ENCODE results near the gene KPNB1. TPM values are rescaled to one million over a fixed set of nuclear protein-coding genes. Genes with fewer than 3 reads are reported as not detected.

KPNB1 gene
- total RNA-seq, 1 donor from 2014 or later = 350 TPM

DNA sequence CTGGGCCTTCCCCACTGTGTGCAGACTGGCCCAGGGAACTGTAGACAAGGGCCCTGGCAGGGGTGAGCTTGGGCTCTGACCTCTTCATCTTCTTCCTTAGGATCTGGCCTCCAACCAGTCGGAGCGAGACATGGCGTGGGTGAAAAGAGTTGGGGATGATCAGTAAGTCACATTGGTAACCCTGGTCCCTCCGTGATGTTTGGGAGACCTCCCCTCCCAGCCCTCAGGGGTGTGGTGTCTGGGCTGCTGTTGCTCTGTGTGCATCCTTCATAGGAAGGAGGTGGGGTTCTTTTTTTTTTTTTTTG lies 49.8 kb downstream of the KPNB1 start:
- Mint-ChIP-seq H3K27ac (ENCODE audit: unreplicated experiment) (no peak overlapping the region), H3K4me3 (ENCODE audit: unreplicated experiment) (no peak overlapping the region), H3K9me3 (ENCODE audit: unreplicated experiment) (peaks cover 4% of the 10 kb centered on the region), H3K36me3 (ENCODE audit: unreplicated experiment) (no peaks in the 10 kb centered on the region), H3K4me1 (ENCODE audit: low read depth, unreplicated experiment) (peaks cover 9% of the 10 kb centered on the region), H3K27me3 (ENCODE audit: unreplicated experiment) (peaks cover 5% of the 10 kb centered on the region)
- DNase-seq = no peak
- TF ChIP-seq, protein P1, sequence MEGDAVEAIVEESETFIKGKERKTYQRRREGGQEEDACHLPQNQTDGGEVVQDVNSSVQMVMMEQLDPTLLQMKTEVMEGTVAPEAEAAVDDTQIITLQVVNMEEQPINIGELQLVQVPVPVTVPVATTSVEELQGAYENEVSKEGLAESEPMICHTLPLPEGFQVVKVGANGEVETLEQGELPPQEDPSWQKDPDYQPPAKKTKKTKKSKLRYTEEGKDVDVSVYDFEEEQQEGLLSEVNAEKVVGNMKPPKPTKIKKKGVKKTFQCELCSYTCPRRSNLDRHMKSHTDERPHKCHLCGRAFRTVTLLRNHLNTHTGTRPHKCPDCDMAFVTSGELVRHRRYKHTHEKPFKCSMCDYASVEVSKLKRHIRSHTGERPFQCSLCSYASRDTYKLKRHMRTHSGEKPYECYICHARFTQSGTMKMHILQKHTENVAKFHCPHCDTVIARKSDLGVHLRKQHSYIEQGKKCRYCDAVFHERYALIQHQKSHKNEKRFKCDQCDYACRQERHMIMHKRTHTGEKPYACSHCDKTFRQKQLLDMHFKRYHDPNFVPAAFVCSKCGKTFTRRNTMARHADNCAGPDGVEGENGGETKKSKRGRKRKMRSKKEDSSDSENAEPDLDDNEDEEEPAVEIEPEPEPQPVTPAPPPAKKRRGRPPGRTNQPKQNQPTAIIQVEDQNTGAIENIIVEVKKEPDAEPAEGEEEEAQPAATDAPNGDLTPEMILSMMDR (IDR thresholded peaks at IDR 0.05; ENCODE audit: partially characterized antibody, unreplicated experiment) = no peak

DNA sequence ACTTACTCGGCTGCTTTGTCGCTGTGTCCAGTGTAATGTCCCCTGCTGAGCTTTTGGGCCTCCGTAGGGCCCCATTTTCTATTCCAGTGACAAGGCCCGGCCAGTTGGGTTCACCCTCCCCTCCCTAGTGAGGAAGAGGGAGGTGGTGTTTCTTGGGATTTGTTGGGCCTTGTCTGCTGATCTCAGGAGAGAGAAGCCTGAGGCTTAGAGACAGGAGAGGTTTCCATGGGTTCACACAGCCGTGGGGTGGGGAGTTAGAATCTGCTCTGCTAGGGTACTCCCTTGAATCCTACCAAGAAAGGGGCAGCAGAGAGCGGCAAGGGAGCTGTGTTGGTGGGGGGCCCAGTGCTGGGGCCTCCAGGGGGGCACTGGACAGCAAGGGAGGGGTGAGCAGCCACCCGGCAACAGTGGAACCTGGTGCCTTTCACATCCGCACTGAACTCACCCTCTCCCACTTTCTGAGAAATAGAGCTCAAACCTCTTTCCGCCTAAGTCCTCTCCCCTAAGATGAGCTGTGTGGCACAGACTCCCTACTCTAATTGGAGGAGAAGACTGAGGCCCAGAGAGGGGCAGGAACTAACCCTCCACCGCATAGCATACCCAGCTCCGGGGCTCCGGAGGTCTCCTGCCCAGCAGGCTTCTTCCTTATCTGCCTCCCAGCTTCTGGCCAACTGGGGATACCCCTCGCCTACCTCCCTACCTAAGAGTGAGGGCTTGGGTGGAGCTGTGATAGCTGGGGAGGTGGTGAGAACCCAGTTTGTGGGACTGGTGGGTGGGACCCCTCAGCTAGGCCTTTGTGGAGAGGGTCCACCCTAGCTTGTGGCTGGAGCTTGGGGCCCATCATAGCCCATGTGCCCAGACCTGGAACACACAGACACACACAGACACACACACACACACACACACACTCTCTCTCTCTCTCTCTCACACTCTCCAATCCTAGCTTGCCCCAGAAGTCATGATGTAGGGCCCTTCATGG lies 51.0 kb downstream of the KPNB1 start:
- peaks cover 7% of the 10 kb centered on the region for H3K36me3 Mint-ChIP-seq (ENCODE audit: unreplicated experiment)
- H3K4me1 Mint-ChIP-seq (ENCODE audit: low read depth, unreplicated experiment) = peaks cover 6% of the 10 kb centered on the region
- H3K27me3 Mint-ChIP-seq (ENCODE audit: unreplicated experiment) = peaks cover 5% of the 10 kb centered on the region
- no peak overlapping the region for H3K4me3 Mint-ChIP-seq (ENCODE audit: unreplicated experiment)
- no peak for DNase-seq
- peaks cover 6% of the 10 kb centered on the region for H3K9me3 Mint-ChIP-seq (ENCODE audit: unreplicated experiment)
- peak overlapping the region; percentile 8 for H3K27ac Mint-ChIP-seq (ENCODE audit: unreplicated experiment)
- TF ChIP-seq, protein P1 (IDR thresholded peaks at IDR 0.05; ENCODE audit: partially characterized antibody, unreplicated experiment) = no peak

DNA sequence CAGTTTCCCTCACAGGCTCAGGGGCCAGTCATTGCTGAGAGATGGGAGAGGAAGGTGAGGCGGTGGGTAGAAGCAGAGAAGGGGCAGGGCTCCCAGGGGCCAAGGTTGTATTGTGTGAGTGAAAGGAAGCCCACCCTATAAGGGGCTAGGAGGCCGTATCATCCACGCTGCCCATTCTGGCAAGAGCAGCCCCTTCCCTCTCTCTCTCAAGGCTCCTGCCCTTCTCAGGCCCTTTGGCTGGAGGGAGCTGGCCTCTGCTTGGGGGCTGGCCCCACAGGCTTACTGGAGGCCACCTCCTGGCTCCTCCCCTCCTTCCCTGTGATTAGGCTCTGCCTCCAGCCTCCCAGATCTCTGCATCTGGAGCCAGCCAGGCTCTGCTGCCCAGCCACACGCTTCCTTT lies 51.9 kb downstream of the KPNB1 start:
- peaks cover 6% of the 10 kb centered on the region for H3K9me3 Mint-ChIP-seq (ENCODE audit: unreplicated experiment)

DNA sequence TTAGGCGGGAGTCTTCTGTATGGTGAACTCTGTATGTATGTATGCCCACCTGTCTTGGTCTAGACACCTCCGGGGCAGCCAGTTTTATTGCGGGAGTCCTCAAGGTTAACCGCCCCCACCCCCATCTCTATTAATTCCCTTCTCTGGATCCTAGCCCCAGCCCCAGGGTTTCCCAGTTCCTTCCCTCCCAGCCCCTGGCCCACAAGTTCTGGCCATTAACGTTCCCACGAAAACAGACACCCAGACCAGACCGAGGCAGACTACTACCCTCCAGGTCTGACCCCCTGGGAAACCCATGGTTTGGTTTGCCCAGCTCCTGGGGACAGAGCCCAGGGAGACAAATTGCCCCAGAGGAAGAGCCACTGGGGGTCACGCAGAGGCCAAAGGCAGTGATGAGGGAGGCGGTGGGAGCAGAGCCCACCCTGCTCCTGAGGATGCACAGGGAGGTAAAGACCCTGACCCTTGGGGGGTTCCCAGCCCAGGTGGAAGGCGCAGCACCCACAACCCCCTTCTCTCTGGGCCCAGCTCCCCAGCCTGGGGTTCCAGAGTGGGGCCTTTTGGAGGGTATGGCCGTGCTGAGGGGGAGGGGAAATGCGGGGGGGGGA lies 52.8 kb downstream of the KPNB1 start:
- no peak for DNase-seq
- Mint-ChIP-seq H3K27ac (ENCODE audit: unreplicated experiment) (no peak overlapping the region), H3K27me3 (ENCODE audit: unreplicated experiment) (peaks cover 14% of the 10 kb centered on the region), H3K9me3 (ENCODE audit: unreplicated experiment) (peaks cover 4% of the 10 kb centered on the region), H3K36me3 (ENCODE audit: unreplicated experiment) (peaks cover 7% of the 10 kb centered on the region), H3K4me1 (ENCODE audit: low read depth, unreplicated experiment) (peaks cover 13% of the 10 kb centered on the region), H3K4me3 (ENCODE audit: unreplicated experiment) (no peak overlapping the region)
- TF ChIP-seq, protein P1 (IDR thresholded peaks at IDR 0.05; ENCODE audit: partially characterized antibody, unreplicated experiment) = no peak

More for the DNA sequence above, 51.9 kb downstream of the KPNB1 start:
- DNase-seq = no peak
- no peak overlapping the region for H3K4me3 Mint-ChIP-seq (ENCODE audit: unreplicated experiment)
- no peak overlapping the region for H3K27ac Mint-ChIP-seq (ENCODE audit: unreplicated experiment)
- TF ChIP-seq, protein P1 (IDR thresholded peaks at IDR 0.05; ENCODE audit: partially characterized antibody, unreplicated experiment) = no peak
- H3K27me3 Mint-ChIP-seq (ENCODE audit: unreplicated experiment) = peaks cover 6% of the 10 kb centered on the region
- H3K36me3 Mint-ChIP-seq (ENCODE audit: unreplicated experiment) = peaks cover 7% of the 10 kb centered on the region
- peaks cover 7% of the 10 kb centered on the region for H3K4me1 Mint-ChIP-seq (ENCODE audit: low read depth, unreplicated experiment)

DNA sequence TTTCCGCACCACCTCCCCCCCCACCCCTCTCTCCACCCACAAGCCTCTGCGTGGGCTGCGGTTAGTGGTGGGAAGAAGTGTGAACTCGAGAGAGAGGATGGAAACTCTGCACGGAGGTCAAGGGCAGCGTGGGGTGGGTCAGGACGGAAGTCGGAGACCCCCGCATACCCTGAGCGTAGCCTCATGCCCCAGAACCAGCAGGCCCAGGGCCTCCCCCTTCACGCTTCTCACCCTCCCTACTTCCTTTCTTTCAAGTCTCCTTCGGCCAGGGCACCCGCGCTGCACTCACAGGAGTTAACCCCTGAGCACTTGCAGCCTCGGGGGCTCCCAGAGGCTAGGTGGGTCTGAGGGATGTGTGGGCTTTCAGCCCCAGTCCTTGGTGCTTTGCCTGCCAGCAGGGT lies 53.5 kb downstream of the KPNB1 start:
- H3K27ac Mint-ChIP-seq (ENCODE audit: unreplicated experiment) = no peak overlapping the region
- H3K9me3 Mint-ChIP-seq (ENCODE audit: unreplicated experiment) = peaks cover 4% of the 10 kb centered on the region
- peaks cover 13% of the 10 kb centered on the region for H3K4me1 Mint-ChIP-seq (ENCODE audit: low read depth, unreplicated experiment)
- TF ChIP-seq, protein P1 (IDR thresholded peaks at IDR 0.05; ENCODE audit: partially characterized antibody, unreplicated experiment) = no peak
- no peak for DNase-seq
- H3K4me3 Mint-ChIP-seq (ENCODE audit: unreplicated experiment) = no peak overlapping the region
- H3K27me3 Mint-ChIP-seq (ENCODE audit: unreplicated experiment) = peaks cover 16% of the 10 kb centered on the region
- peaks cover 7% of the 10 kb centered on the region for H3K36me3 Mint-ChIP-seq (ENCODE audit: unreplicated experiment)

Measured in glutamatergic neuron (in vitro differentiated cells).